NOMO-1 treated with dmso at 0.1 percent for 144 hours (cell line): Measurements from ENCODE around the gene CFLAR.
"Not testable (repeated sequence)": the region's sequence is repeated elsewhere in the genome, so short reads cannot be mapped to it uniquely, and the experiment has no call there.

Experiments
- DNase-seq: peaks from one replicate; lab custom pipeline; 2025; ENCODE audit not compliant: unreplicated experiment; lab: John Stamatoyannopoulos, UW

Gene CFLAR

DNA sequence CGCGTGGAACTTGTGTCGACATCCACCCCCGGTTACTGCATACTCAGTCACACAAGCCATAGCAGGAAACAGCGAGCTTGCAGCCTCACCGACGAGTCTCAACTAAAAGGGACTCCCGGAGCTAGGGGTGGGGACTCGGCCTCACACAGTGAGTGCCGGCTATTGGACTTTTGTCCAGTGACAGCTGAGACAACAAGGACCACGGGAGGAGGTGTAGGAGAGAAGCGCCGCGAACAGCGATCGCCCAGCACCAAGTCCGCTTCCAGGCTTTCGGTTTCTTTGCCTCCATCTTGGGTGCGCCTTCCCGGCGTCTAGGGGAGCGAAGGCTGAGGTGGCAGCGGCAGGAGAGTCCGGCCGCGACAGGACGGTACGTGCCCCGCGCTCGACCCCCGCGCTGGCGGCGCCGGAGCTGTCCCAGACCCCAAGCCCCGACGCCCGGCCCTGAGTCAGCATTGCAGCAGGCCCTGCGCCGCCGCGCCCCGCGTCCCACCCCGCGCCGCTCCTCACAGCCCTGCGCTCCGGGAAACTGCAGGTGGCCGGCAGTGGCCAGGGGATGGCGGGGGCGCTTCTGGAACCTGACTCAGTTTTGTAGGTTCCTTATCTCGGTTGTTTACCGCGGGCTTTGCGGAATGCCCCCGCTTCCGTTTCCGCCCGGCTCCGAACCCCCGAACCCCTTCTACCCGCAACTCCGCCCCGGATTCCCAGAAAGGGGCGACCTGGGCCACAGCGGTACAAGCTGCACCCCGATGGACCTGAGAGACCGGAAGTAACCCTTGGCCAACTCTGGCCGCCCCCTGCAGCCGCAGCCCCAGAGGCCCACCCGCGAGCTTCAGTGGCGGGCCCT is at the start of gene CFLAR:
Gene CFLAR, plus strand, starts transcription at position 50 of the 844 bp plus-strand sequence. CDS start 13,702 bp downstream, outside the sequence.
- DNase-seq: peak; percentile 37

DNA sequence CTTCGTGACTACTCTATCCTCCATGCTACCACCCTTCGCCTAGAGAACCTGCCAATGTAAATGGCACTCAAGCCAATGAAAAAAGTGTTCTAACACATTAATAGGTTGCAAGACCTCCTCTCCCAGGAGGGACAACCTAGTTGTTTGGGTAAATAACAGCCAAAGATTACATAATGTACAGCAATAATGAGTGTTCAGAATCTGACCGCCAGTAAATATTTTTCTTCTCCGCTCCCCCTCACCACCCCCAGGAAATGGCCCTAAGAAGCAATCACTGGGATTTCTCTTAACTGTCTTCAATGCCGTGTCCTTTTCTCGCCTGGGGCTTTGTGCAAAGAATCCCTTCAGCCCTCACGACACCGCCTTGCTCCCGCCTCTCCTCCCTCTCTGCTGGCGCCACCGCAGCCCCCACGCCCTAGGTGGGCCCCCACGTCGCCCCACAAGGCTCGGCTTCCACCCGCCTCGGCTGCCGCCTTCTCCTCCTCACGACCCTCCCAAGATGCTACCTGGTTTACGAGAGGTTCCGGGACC is 45.0 kb upstream of the CFLAR start:
- no peak for DNase-seq

DNA sequence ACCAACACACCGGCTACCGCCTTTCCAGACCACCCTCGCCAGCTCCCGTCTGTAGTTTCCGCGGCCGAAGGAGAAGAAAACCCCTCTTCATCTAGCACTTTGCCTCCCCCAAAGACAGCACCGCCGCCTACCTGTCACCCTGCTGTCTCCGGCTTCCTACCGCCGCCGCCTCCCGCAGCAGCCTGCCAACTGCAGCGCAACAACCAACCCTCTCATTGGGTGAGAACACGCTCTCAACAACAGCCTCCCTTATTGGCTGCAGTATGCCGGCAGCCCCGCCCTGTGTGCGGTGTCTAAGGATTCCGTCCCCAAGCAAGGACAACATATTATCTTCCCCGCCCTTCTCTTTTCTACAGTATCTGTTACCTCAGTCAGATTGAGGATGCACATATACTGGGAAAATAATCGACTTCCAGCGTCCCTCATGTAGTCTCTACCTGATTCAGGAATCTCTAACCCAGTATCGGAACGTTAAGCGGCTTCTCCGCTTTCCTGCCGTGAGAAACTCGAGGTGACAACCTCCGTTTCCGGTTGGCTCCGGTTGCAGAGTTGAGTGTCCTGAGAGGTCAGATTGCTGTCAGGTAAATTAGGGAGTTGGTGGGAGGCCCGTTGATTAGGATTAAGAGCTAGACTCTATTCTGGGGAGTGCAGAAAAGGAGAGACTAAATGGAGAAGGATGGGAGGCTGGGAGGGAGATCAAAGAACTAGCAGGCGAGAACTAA is 44.3 kb upstream of the CFLAR start, which contains the start of the genes HYCC2 and NDUFB3:
Gene HYCC2, minus strand, starts transcription at position 193 of the 722 bp plus-strand sequence. CDS start 47,662 bp downstream, outside the sequence.
Gene NDUFB3, plus strand, starts transcription at position 523 of the 722 bp plus-strand sequence. CDS start 6,882 bp downstream, outside the sequence.
- peak; percentile 97 for DNase-seq

DNA sequence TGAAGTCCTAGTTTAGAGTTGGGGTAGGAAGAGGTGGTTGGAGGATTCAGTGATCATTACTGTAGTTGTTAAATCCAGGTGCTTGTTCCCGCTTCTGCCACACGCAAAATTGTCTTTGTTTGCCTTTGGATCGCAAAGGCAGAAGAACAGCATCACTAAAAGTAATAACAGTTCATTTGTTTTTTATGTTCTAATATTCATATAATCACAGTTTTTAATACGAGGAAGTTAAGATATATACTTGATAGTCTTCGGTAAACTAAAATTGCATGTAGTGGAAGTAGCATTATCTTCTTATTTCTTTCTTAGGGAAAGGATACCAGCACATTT is 43.8 kb upstream of the CFLAR start:
- peak; percentile 55 for DNase-seq

DNA sequence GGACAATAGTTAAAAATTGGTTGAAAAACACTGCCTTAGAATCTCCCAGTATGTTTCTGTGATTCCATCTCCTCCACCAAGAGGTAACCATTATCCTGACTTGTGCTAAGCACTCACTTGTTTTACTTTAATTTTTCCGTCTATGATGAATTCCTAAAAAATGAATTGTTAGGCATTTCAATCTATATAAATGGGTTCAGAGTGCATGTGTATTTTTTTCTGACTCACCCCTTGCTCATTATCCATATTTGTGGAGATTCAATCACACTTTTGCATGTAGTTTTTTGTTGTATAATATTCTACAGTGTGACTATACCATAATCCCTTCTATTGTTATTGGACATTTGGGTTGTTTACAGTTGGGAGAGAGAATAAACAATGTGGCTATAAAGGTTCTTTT is 42.9 kb upstream of the CFLAR start:
- no peak for DNase-seq

DNA sequence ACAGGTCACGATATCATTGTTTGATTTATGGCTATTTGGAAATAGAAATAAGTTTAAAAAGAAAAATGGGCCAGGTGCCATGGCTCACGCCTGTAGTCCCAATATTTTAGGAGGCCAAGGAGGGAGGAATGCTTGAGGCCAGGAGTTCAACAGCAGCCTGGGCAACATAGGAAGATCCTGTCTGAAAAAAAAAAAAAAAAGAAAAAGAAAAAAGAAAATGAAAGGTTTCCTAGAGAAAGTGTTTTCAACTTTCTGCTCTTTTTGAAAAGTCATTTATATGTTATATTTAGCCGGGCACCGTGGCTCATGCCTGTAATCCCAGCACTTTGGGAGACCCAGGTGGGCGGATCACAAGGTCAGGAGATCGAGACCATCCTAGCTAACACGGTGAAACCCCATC is 41.0 kb upstream of the CFLAR start:
- no peak for DNase-seq

DNA sequence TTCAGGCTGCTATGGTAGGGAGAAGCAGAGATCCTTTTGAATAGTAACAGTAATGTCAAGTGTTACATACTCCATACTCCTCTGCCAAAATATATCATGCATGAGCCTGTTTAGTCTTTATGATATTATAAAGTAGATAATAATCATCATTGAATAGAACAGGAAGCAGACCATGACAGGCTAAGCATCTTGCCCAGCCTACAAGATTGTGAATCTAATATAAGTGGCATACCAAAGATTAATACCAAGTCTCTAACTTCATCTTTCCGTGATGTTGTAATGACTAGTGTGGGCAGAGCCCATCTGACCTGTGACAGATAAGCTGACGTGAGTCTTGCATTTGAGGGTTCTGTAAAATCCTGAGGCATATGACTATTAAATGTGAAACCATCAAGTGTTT is 31.1 kb upstream of the CFLAR start:
- no peak for DNase-seq

DNA sequence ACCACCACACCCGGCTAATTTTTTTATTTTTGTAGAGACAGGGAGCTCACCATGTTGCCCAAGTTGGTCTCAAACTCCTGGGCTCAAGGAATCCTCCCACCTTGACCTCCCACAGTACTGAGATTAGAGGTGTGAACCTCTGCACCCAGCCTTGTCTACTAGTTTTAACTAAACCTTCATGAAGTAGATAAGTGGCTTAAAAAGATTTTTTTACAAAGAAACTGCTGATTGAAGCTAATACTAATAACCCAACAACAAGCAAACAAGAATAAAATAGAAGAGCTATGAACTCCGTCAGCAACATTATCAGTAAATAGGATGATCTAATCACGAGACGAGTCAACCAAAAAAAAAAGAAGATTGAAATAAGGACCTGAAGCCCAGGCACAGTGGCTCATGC is 25.4 kb upstream of the CFLAR start:
- DNase-seq: no peak

DNA sequence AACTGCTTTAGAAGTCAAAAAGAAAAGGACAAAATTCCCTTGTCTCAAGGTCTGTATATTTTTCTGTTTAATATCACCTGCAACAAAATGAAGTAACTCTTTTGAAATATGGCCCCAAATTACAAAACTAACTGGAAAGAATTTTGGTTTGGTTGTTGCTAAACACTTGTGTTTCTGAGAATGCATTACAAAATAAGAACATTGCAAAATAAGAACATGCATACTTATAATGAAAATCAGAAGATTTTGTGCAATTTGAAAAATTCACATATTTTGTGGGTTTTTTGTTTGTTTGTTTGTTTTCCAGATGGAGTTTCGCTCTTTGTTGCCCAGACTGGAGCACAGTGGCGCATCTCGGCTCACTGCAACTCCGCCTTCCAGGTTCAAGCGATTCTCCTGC is 22.4 kb upstream of the CFLAR start:
- no peak for DNase-seq

DNA sequence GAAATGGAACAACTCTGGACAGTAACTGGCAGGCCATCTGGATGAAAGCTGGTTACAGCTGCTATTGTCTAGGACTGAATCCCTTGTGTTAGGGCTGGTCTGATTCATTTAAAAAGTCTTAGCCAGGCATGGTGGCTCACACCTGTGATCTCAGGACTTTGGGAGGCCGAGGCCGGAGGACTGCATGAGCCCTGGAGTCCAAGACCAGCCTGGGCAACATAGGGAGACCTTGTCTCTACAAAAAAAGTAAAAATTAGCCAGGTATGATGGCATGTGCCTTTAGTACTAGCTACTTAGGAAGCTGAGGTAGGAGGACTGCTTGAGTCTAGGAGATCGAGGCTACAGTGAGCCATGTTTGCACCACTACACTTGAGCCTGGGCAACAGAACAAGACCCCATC is 15.5 kb upstream of the CFLAR start:
- DNase-seq: no peak

DNA sequence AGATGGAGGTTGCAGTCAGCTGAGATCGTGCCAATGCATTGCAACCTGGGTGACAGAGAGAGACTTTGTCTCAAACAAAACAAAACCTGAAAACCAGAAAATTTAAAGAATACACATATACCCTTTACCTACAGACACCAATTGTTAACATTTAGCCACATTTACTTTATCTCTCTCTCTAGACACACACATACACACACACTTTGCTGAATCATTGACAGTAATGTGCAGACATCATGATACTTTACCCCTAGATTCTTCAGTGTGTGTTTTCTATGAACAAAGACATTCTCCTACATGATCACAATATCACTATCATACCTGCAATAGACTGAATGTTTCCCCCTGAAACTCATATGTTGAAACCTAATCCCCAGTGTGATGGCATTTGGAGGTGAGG is 10.2 kb upstream of the CFLAR start:
- no peak for DNase-seq

DNA sequence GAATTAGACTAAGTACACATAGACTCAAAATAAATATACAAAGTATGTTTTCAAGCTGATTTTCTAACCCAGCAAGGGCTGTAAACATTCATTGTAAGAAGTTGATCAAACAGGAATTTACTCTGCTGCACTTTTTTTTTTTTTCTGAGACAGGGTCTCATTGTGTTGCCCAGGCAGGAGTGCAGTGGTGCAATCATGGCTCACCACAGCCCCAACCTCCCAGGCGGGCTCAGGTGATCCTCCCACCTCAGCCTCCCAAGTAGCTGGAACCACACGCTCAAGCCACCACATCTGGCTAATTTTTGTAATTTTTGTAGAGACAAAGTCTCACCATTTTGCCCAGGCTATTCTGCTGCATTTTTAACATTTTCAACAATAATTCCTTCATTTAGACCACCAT is 8.3 kb upstream of the CFLAR start:
- DNase-seq: no peak

DNA sequence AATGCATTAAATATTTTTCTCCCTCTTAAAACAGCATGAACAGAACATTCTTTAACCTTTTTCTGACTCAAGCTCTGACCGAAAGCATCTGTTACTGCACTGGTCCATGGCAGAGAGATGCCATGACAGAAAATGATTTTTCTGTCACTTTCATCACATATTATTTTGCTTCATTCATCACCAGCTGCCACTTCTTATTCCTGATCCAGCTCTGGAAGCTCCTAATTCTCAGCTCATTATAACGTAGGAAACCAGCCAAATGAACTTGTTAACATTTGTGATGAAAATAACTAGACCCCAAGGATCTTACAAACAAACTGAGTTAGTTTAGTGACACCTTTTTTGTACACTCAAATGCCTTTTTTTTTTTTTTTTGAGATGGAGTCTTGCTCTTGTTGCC is 7.6 kb upstream of the CFLAR start:
- DNase-seq: no peak

DNA sequence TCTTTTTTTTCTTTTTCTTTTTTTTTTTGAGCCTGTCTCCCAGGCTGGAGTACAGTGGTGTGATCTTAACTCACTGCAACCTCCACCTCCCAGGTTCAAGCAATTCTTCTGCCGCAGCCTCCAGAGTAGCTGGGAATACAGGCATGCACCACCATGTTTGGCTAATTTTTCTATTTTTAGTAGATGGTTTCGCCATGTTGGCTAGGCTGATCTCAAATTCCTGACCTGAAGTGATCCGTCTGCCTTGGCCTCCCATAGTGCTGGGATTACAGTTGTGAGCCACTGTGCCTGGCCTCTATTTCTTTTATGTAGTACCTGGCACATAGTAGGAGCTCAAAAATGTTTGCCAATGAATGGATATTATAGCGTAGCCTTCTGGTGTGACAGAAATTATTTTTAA is 6.8 kb upstream of the CFLAR start:
- no peak for DNase-seq

DNA sequence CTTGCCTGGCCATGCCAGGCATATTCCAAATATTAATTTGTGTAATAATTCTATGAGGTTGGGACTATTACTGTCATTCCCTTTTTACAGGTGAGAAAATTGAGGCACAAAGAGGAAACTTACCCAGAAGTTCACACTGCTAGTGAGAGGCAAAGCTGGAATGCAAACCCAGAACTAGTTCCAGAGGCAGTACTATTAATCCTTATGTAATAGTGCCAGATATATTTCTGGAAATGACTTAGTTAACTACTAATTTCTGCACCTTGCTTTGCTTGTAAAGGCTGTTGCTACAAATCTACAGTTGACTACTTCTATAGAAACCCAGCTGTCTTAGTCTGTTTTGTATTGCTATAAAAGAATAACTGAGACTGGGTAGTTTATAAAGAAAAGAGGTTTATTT is 5.3 kb upstream of the CFLAR start:
- DNase-seq: no peak

DNA sequence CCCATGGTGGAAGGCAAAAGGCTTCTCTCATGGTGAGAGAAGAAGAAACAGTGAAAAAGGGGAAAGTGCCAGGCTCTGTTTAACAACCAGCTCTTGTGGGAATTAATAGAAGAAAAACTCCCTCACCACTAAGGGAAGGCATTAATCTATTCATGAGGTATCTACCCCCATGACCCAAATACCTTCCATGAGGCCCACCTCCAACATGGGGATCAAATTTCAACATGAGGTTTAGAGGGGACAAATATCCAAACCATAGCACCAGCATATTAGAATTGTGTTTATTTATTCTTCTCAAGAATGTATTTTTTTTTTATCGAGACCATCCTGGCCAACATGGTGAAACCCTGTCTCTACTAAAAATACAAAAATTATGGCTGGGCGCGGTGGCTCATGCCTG is 4.9 kb upstream of the CFLAR start:
- no peak for DNase-seq

DNA sequence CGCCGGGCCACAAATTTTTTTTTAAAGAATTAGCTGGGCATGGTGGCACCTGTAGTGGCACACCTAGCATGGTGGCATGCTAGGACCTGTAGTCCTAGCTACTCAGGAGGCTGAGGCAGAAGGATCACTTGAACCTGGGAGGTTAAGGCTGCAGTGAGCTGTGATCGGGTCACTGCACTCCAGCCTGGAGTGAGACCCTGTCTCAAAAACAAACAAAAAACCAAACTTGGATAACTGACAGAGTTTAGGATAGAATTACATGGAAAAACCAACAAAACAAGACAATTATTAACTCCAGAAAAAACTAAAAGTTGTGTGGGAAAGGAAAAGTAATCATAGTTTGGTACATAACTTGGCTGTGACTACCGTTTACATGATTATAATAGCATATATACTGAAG is 1.6 kb upstream of the CFLAR start:
- DNase-seq: no peak

DNA sequence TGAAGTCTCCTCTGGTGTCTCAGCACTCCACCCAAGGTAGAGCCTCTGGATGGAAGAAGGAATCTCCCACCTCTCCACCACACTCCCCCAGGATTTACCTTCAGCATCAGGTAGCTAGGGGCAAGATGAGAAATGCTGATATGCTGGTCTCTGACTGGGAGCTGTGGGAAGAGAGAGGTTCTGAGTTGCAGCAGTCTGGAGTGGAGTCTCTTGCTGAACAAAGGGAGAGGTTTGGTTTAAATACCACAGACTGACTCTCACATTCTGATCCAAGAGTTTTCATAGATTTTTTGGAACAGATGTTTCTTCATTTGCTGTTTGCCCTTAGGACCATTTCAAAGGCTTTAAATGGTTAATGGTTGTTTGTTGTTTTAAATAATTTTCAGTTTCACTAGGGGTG is 1.1 kb upstream of the CFLAR start:
- DNase-seq: no peak

DNA sequence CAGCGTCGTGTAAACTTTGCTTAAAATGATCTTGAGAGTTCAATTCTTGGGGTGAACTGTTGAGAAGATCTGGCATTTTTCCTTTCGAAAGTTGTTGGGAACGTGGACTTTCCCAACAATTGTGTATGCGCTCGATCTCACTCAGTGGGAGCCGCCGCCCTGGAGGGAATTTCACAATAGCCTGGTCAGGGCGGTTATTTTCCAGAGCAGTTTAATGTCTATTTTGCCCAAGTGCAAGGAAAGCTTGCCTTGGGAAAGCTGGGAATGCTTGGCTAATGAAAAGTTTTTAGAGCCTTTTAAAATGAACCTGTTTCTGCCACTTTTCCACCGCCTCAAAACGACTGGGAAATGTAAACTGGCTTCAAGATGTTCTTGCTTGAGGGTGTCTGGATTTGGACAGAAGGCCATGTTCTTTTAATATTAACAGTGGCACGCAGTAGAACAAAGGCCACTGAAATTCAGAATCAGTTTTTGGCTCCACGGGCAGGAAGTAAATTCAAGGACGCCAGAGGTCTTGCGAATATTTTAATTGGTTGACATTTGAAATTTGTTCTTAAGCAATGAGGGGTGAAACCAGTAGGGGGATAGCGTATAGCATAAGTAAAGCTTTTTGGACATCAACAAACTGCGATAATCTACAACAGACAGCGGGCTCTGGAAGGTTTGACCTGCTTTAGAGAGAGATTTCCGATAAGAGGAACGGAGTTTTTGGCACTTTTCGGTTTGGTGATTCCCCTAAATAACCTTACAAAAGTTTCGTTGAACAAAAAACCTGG is 1.2 kb downstream of the CFLAR start:
- DNase-seq: peak; percentile 81

DNA sequence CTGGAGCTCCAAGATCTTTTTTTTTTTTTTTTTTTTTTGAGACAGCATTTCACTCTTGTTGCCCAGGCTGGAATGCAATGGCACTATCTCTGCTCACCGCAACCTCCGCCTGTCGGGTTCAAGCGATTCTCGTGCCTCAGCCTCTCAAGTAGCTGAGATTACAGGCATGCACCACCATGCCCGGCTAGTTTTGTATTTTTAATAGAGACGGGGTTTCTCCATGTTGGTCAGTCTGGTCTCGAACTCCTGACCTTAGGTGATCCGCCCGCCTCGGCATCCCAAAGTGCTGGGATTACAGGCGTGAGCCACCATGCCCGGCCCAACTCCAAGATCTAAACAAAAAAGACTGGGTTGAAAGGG is 1.8 kb downstream of the CFLAR start:
- DNase-seq: not testable (repeated sequence)
